GM10847 (cell line): Measurements from ENCODE around the gene GLRB.

Experiments used
- POLR2A ChIP-seq: IDR thresholded peaks from 2 replicates; pipeline ENCODE4 v1.6.1; 2011; ENCODE audit not compliant: insufficient read length; ENCODE audit errors: extremely low read depth

The GLRB gene

GRCh38 chr4:157204634-157205244 is 128.8 kb downstream of the GLRB start:
- no peak for TF ChIP-seq POLR2A

GRCh38 chr4:157217708-157218107 is 141.8 kb downstream of the GLRB start:
- no peak for TF ChIP-seq POLR2A

GRCh38 chr4:157219711-157220370 is 143.9 kb downstream of the GLRB start:
- no peak for TF ChIP-seq POLR2A

- no peak for TF ChIP-seq POLR2A
Measured at GRCh38 chr4:157220371-157220881, 144.5 kb downstream of the GLRB start, which contains the start of gene GRIA2. GRIA2 (plus strand) TSS chr4:157220728; CDS start chr4:157221043, 315 bp downstream.

GRCh38 chr4:157221426-157221894 is 145.5 kb downstream of the GLRB start:
- no peak for TF ChIP-seq POLR2A
